Adrenal gland (tissue), 5 donors: ENCODE data around the gene LAMA1.

ENCODE experiments used
- CTCF ChIP-seq, 6 experiments: fragments of 450-650 bp in 4 of 6; fragments of 200-600 bp in 2 of 6; sonication (generic) in 1 of 6; IDR thresholded peaks; 1 replicate in 5 of 6; 2 replicates in 1 of 6; pipeline versions ENCODE4 v1.5.1 to v1.8.0; 2016 to 2021; ENCODE audit warnings: antibody characterized with exemption in 6 of 6, mild to moderate bottlenecking in 2 of 6, moderate library complexity in 1 of 6
- POLR2A ChIP-seq, 2 donors: fragments of 450-650 bp; IDR thresholded peaks; one replicate each; pipeline ENCODE4 v1.6.1; 2017; ENCODE audit warnings: antibody characterized with exemption in 2 of 2, mild to moderate bottlenecking in 2 of 2, moderate library complexity in 1 of 2
- donor health status: DM: no; HTN: no; CAD: no.

- TF ChIP-seq POLR2A (IDR thresholded peaks at IDR 0.05) (no peak), CTCF (IDR thresholded peaks at IDR 0.05) (no peak)
Measured at GRCh38 chr18:6980363-6980762, 137.2 kb downstream of the LAMA1 start.
